Effector memory CD4-positive, alpha-beta T cell (primary cell): ENCODE data around the gene WDR72.

Source experiments
- DNase-seq, 3 donors: peaks; one replicate each; pipeline ENCODE4 v3.0.0-alpha.2; 2020
- H3K27ac ChIP-seq: 2 replicates; pipeline ENCODE4 v1.7.0; 2013; ENCODE audit warnings: mild to moderate bottlenecking, low read length, moderate library complexity; ENCODE audit not compliant: insufficient read depth, poor library complexity, severe bottlenecking
- H3K27me3 ChIP-seq: replicated peaks from 2 replicates; pipeline ENCODE4 v1.7.0; 2013; ENCODE audit warnings: mild to moderate bottlenecking, low read length; ENCODE audit not compliant: insufficient read depth, control insufficient read depth, poor library complexity, severe bottlenecking
- H3K36me3 ChIP-seq: 2 replicates; pipeline ENCODE4 v1.7.0; 2013; ENCODE audit warnings: mild to moderate bottlenecking, low read length, moderate library complexity; ENCODE audit not compliant: control insufficient read depth, insufficient read depth
- H3K4me1 ChIP-seq: 2 replicates; pipeline ENCODE4 v1.7.0; 2013; ENCODE audit warnings: low read length, mild to moderate bottlenecking; ENCODE audit not compliant: control insufficient read depth, insufficient read depth, poor library complexity, severe bottlenecking
- H3K4me3 ChIP-seq: 2 replicates; pipeline ENCODE4 v1.7.0; 2013; ENCODE audit warnings: low read length, low read depth, mild to moderate bottlenecking; ENCODE audit not compliant: insufficient read depth, poor library complexity, severe bottlenecking
- H3K9me3 ChIP-seq: 2 replicates; pipeline ENCODE4 v1.7.0; 2013; ENCODE audit warnings: mild to moderate bottlenecking, low read length, moderate library complexity; ENCODE audit not compliant: control insufficient read depth

WDR72 gene

GRCh38 chr15:53472883-53473282 lies 286.6 kb downstream of the WDR72 start:
- DNase-seq, result no peak
- no peaks in the 10 kb centered on the region for H3K27me3 ChIP-seq
- no peak overlapping the region for H3K4me3 ChIP-seq
- H3K4me1 ChIP-seq, result no peaks in the 10 kb centered on the region
- no peaks in the 10 kb centered on the region for H3K9me3 ChIP-seq
- H3K27ac ChIP-seq, result no peak overlapping the region
- H3K36me3 ChIP-seq, result no peaks in the 10 kb centered on the region

GRCh38 chr15:53472210-53472609 lies 287.3 kb downstream of the WDR72 start:
- H3K27ac ChIP-seq, result no peak overlapping the region
- no peaks in the 10 kb centered on the region for H3K4me1 ChIP-seq
- H3K27me3 ChIP-seq, result no peaks in the 10 kb centered on the region
- H3K36me3 ChIP-seq, result no peaks in the 10 kb centered on the region
- H3K9me3 ChIP-seq, result no peaks in the 10 kb centered on the region
- DNase-seq, result no peak
- no peak overlapping the region for H3K4me3 ChIP-seq

GRCh38 chr15:53470743-53471142 lies 288.7 kb downstream of the WDR72 start:
- no peak overlapping the region for H3K4me3 ChIP-seq
- H3K9me3 ChIP-seq, result no peaks in the 10 kb centered on the region
- no peaks in the 10 kb centered on the region for H3K27me3 ChIP-seq
- H3K4me1 ChIP-seq, result no peaks in the 10 kb centered on the region
- no peak for DNase-seq
- H3K36me3 ChIP-seq, result no peaks in the 10 kb centered on the region
- no peak overlapping the region for H3K27ac ChIP-seq

- H3K27ac ChIP-seq, result no peak overlapping the region
- H3K36me3 ChIP-seq, result no peaks in the 10 kb centered on the region
- H3K9me3 ChIP-seq, result no peaks in the 10 kb centered on the region
- no peaks in the 10 kb centered on the region for H3K27me3 ChIP-seq
- DNase-seq, result no peak
- no peak overlapping the region for H3K4me3 ChIP-seq
- H3K4me1 ChIP-seq, result no peaks in the 10 kb centered on the region
Measured at GRCh38 chr15:53469422-53469821, 290.0 kb downstream of the WDR72 start.
